Liver (tissue), 3 donors: ENCODE results near the gene PTH1R.
A peak's percentile ranks its signal among the peaks of the same experiment; 100 is the strongest.

Source experiments
- CTCF ChIP-seq: fragments of 150-350 bp; IDR thresholded peaks from 2 replicates; pipeline ENCODE4 v1.5.1; 2017; ENCODE audit warnings: improper control_type of control experiment, low read depth, low read length; ENCODE audit not compliant: missing input control
- GABPA ChIP-seq, 2 donors: IDR thresholded peaks in 1 of 2; conservative IDR thresholded peaks in 1 of 2; 2 replicates each; pipeline ENCODE4 v1.6.1; 2016; ENCODE audit warnings: antibody characterized with exemption in 2 of 2, mild to moderate bottlenecking in 1 of 2, moderate library complexity in 1 of 2
- HNF4A ChIP-seq, 2 donors: conservative IDR thresholded peaks; 2 replicates each; pipeline ENCODE4 v1.6.1; 2016; ENCODE audit warnings: antibody characterized with exemption in 2 of 2, mild to moderate bottlenecking in 2 of 2
- JUND ChIP-seq, 2 donors: IDR thresholded peaks; 2 replicates each; pipeline ENCODE4 v1.6.1; 2016; ENCODE audit warnings: antibody characterized with exemption in 2 of 2
- NR2F2 ChIP-seq: IDR thresholded peaks from 2 replicates; pipeline ENCODE4 v1.6.1; 2016; ENCODE audit warnings: antibody characterized with exemption
- RAD21 ChIP-seq, 2 donors: IDR thresholded peaks; 2 replicates each; pipeline ENCODE4 v1.6.1; 2016; ENCODE audit warnings: antibody characterized with exemption in 2 of 2, mild to moderate bottlenecking in 2 of 2
- REST ChIP-seq: IDR thresholded peaks from 2 replicates; pipeline ENCODE4 v1.6.1; 2016; ENCODE audit warnings: antibody characterized with exemption, mild to moderate bottlenecking
- RXRA ChIP-seq, 2 donors: IDR thresholded peaks; 2 replicates each; pipeline ENCODE4 v1.6.1; 2017 to 2018; ENCODE audit warnings: antibody characterized with exemption in 2 of 2, mild to moderate bottlenecking in 1 of 2
- SP1 ChIP-seq: IDR thresholded peaks from 2 replicates; pipeline ENCODE4 v1.6.1; 2018; ENCODE audit warnings: antibody characterized with exemption, mild to moderate bottlenecking
- TAF1 ChIP-seq: conservative IDR thresholded peaks from 2 replicates; pipeline ENCODE4 v1.6.1; 2016; ENCODE audit warnings: antibody characterized with exemption, mild to moderate bottlenecking
- YY1 ChIP-seq: IDR thresholded peaks from 2 replicates; pipeline ENCODE4 v1.6.1; 2016; ENCODE audit warnings: antibody characterized with exemption, mild to moderate bottlenecking
- TF ChIP-seq, protein P1 (sequence below): IDR thresholded peaks from 2 replicates; pipeline ENCODE4 v1.6.1; 2016; ENCODE audit warnings: antibody characterized with exemption
- TF ChIP-seq, protein P2 (sequence below): IDR thresholded peaks from 2 replicates; pipeline ENCODE4 v1.6.1; 2016; ENCODE audit warnings: antibody characterized with exemption
- donor health status: healthy.
- donor health status: healthy.

GRCh38 chr3:46943237-46944187, 66.0 kb downstream of the PTH1R start:
- TF ChIP-seq REST (no peak), GABPA (IDR thresholded peaks at IDR 0.05 in 1 of 2, conservative IDR thresholded peaks at IDR 0.05 in 1 of 2) (no peak), YY1 (no peak), CTCF (no peak), RAD21 (IDR thresholded peaks at IDR 0.05) (no peak), TAF1 (no peak), NR2F2 (no peak), SP1 (peak; percentile 35), JUND (IDR thresholded peaks at IDR 0.05) (no peak), RXRA (IDR thresholded peaks at IDR 0.05) (peak in 1 of 2 donors; percentile 53), HNF4A (conservative IDR thresholded peaks at IDR 0.05) (peak in 1 of 2 donors; percentile 21)
- TF ChIP-seq, protein P1, sequence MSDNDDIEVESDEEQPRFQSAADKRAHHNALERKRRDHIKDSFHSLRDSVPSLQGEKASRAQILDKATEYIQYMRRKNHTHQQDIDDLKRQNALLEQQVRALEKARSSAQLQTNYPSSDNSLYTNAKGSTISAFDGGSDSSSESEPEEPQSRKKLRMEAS, result no peak
- TF ChIP-seq, protein P2, sequence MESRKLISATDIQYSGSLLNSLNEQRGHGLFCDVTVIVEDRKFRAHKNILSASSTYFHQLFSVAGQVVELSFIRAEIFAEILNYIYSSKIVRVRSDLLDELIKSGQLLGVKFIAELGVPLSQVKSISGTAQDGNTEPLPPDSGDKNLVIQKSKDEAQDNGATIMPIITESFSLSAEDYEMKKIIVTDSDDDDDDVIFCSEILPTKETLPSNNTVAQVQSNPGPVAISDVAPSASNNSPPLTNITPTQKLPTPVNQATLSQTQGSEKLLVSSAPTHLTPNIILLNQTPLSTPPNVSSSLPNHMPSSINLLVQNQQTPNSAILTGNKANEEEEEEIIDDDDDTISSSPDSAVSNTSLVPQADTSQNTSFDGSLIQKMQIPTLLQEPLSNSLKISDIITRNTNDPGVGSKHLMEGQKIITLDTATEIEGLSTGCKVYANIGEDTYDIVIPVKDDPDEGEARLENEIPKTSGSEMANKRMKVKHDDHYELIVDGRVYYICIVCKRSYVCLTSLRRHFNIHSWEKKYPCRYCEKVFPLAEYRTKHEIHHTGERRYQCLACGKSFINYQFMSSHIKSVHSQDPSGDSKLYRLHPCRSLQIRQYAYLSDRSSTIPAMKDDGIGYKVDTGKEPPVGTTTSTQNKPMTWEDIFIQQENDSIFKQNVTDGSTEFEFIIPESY, result no peak
